Neural progenitor cell (in vitro differentiated cells): ENCODE results near the gene NBEA. TPM values are rescaled to one million over a fixed set of nuclear protein-coding genes. Genes with fewer than 3 reads are reported as not detected.

Source experiments
- DNase-seq: peaks from one replicate; pipeline ENCODE4 v3.0.0-alpha.2; 2016; ENCODE audit warnings: low spot score
- H2AFZ ChIP-seq: fragments of 200-600 bp; sonication (generic); replicated peaks from 2 replicates; pipeline ENCODE4 v1.6.1; 2016; ENCODE audit warnings: antibody characterized with exemption
- H3F3A ChIP-seq: fragments of 200-600 bp; sonication (generic); 2 replicates; pipeline ENCODE4 v1.6.1; 2016; ENCODE audit warnings: antibody characterized with exemption, low read depth
- H3K27ac ChIP-seq: fragments of 200-600 bp; sonication (generic); 2 replicates; pipeline ENCODE4 v1.5.1; 2016; ENCODE audit warnings: mild to moderate bottlenecking
- H3K27me3 ChIP-seq: fragments of 200-600 bp; sonication (generic); 2 replicates; pipeline ENCODE4 v1.6.1; 2016; ENCODE audit warnings: mild to moderate bottlenecking, moderate library complexity
- H3K36me3 ChIP-seq: fragments of 200-600 bp; sonication (generic); 2 replicates; pipeline ENCODE4 v1.5.1; 2016
- H3K4me1 ChIP-seq: fragments of 200-600 bp; sonication (generic); 2 replicates; pipeline ENCODE4 v1.6.1; 2016; ENCODE audit warnings: mixed run types
- H3K4me2 ChIP-seq: fragments of 200-600 bp; sonication (generic); 2 replicates; pipeline ENCODE4 v1.6.1; 2016
- H3K4me3 ChIP-seq: fragments of 200-600 bp; sonication (generic); 2 replicates; pipeline ENCODE4 v1.5.1; 2016
- H3K79me2 ChIP-seq: fragments of 200-600 bp; sonication (generic); 2 replicates; pipeline ENCODE4 v1.6.1; 2016; ENCODE audit warnings: low read depth
- H3K9ac ChIP-seq: fragments of 200-600 bp; sonication (generic); 2 replicates; pipeline ENCODE4 v1.6.1; 2016
- H3K9me3 ChIP-seq: fragments of 200-600 bp; sonication (generic); 2 replicates; pipeline ENCODE4 v1.5.1; 2016; ENCODE audit warnings: low read depth
- H4K20me1 ChIP-seq: fragments of 200-600 bp; sonication (generic); 2 replicates; pipeline ENCODE4 v1.6.1; 2016; ENCODE audit warnings: low read depth
- H3K27ac Mint-ChIP-seq: 3 replicates; pipeline ENCODE4 v1.8.0; 2021; ENCODE audit warnings: mixed read lengths
- H3K27me3 Mint-ChIP-seq: 2 replicates; pipeline ENCODE4 v1.8.0; 2022; ENCODE audit warnings: low read depth, mild to moderate bottlenecking, inconsistent platforms, moderate library complexity, mixed read lengths; ENCODE audit not compliant: insufficient read depth
- H3K36me3 Mint-ChIP-seq: 3 replicates; pipeline ENCODE4 v1.8.0; 2021; ENCODE audit warnings: mixed read lengths
- H3K4me1 Mint-ChIP-seq: 3 replicates; pipeline ENCODE4 v1.8.0; 2021; ENCODE audit warnings: mixed read lengths
- H3K4me3 Mint-ChIP-seq: 3 replicates; pipeline ENCODE4 v1.8.0; 2021; ENCODE audit warnings: mild to moderate bottlenecking, moderate library complexity, mixed read lengths
- H3K9me3 Mint-ChIP-seq: 3 replicates; pipeline ENCODE4 v1.8.0; 2020; ENCODE audit warnings: mixed read lengths
- EZH2 ChIP-seq: fragments of 200-600 bp; sonication (generic); IDR thresholded peaks from 2 replicates; pipeline ENCODE4 v1.6.1; 2017; ENCODE audit warnings: antibody characterized with exemption, mild to moderate bottlenecking, moderate library complexity
- EZH2phosphoT487 ChIP-seq: fragments of 200-600 bp; sonication (generic); IDR thresholded peaks from 2 replicates; pipeline ENCODE4 v1.6.1; 2017; ENCODE audit warnings: antibody characterized with exemption
- total RNA-seq: library from RNA; depleted of rRNA; stranded (reverse); fragments of >200 nt; gene quantifications from 2 replicates; pipeline ENCODE4 v1.2.3, GENCODE V29; 2015; ENCODE audit warnings: low replicate concordance
- TF ChIP-seq, protein P1 (sequence below): fragments of 200-600 bp; sonication (generic); IDR thresholded peaks from 2 replicates; pipeline ENCODE4 v1.5.1; 2017; ENCODE audit warnings: antibody characterized with exemption, mild to moderate bottlenecking

NBEA gene
- total RNA-seq, 1 donor from 2014 or later = 31.0 TPM

DNA sequence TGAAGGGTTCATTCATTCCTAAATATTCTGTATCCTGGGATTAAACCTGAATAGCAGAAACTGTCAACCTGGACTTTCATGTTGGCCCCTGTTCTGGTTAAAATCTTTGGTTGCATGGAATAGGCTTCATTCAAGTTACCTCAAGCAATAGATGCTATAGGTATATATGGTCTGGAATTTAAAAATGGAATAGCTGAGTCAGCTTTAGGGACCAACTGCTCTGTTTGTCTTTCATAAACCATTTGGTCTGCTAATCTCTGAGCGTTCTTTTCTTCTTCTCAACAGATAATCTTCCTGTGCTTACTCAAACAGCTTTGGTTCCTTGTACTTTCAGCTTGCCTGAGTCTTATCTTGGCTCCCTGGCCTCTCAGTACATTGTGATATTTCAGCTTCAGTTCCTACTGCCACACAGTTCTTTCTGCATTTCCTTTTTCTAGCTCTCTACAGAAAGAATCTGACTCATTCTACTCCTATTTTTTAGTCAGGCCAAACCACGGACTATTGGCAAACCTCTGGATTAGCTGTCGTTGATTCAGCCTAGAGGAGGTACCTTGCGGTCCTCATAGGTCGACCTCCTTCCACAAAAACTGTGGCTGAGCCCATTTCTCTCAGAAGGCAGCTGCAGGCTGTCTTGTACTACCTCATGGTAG lies 570.3 kb downstream of the NBEA start:
- Histone ChIP-seq H3K27me3 (no peaks in the 10 kb centered on the region), H3F3A (peaks cover 4% of the 10 kb centered on the region), H3K79me2 (no peaks in the 10 kb centered on the region), H3K27ac (peak overlapping the region; percentile 70), H2AFZ (no peak overlapping the region), H3K9ac (no peak overlapping the region), H3K4me2 (peak overlapping the region; percentile 19), H3K4me3 (no peak overlapping the region), H3K36me3 (no peaks in the 10 kb centered on the region), H4K20me1 (no peaks in the 10 kb centered on the region), H3K9me3 (no peaks in the 10 kb centered on the region), H3K4me1 (peaks cover 24% of the 10 kb centered on the region)
- no peak overlapping the region for H3K4me3 Mint-ChIP-seq
- no peak for DNase-seq
- H3K9me3 Mint-ChIP-seq = no peaks in the 10 kb centered on the region
- H3K27me3 Mint-ChIP-seq = no peaks in the 10 kb centered on the region
- H3K36me3 Mint-ChIP-seq = no peaks in the 10 kb centered on the region
- TF ChIP-seq, protein P1, sequence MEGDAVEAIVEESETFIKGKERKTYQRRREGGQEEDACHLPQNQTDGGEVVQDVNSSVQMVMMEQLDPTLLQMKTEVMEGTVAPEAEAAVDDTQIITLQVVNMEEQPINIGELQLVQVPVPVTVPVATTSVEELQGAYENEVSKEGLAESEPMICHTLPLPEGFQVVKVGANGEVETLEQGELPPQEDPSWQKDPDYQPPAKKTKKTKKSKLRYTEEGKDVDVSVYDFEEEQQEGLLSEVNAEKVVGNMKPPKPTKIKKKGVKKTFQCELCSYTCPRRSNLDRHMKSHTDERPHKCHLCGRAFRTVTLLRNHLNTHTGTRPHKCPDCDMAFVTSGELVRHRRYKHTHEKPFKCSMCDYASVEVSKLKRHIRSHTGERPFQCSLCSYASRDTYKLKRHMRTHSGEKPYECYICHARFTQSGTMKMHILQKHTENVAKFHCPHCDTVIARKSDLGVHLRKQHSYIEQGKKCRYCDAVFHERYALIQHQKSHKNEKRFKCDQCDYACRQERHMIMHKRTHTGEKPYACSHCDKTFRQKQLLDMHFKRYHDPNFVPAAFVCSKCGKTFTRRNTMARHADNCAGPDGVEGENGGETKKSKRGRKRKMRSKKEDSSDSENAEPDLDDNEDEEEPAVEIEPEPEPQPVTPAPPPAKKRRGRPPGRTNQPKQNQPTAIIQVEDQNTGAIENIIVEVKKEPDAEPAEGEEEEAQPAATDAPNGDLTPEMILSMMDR = no peak
- TF ChIP-seq EZH2 (no peak), EZH2phosphoT487 (no peak)
- no peak overlapping the region for H3K27ac Mint-ChIP-seq
- no peaks in the 10 kb centered on the region for H3K4me1 Mint-ChIP-seq

DNA sequence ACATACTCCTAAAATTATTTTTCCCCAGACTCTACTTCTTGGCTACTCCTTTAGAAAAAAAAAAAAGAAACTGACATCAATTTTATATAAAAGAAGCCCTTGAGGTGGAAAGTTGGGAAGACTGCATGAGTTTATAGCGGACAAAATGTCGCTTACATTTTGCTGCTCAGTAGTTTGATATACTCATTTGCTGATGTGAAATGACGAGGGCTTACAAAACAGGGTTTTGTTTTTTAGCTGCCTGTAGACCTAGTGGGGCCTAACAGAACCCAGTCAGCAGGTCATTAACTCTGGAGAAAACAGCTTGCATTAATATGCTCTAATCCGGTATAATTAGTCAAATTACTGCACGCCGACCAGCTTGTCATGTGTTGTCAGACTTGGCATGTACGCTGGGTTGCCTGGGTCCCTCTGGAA lies 572.0 kb downstream of the NBEA start:
- peak; percentile 8 for DNase-seq
- H3K36me3 ChIP-seq = no peaks in the 10 kb centered on the region
- no peaks in the 10 kb centered on the region for H3K9me3 ChIP-seq
- H3K27ac ChIP-seq = no peak overlapping the region
- H3K79me2 ChIP-seq = no peaks in the 10 kb centered on the region
- Mint-ChIP-seq H3K36me3 (no peaks in the 10 kb centered on the region), H3K4me3 (no peak overlapping the region), H3K27me3 (no peaks in the 10 kb centered on the region), H3K4me1 (no peaks in the 10 kb centered on the region), H3K9me3 (no peaks in the 10 kb centered on the region), H3K27ac (no peak overlapping the region)
- no peak overlapping the region for H3K9ac ChIP-seq
- H4K20me1 ChIP-seq = no peaks in the 10 kb centered on the region
- H3K27me3 ChIP-seq = no peaks in the 10 kb centered on the region
- H3F3A ChIP-seq = peaks cover 4% of the 10 kb centered on the region
- no peak overlapping the region for H2AFZ ChIP-seq
- TF ChIP-seq EZH2phosphoT487 = no peak
- no peak for TF ChIP-seq EZH2
- TF ChIP-seq, protein P1 = no peak
- no peak overlapping the region for H3K4me3 ChIP-seq
- no peak overlapping the region for H3K4me2 ChIP-seq
- H3K4me1 ChIP-seq = peaks cover 24% of the 10 kb centered on the region

DNA sequence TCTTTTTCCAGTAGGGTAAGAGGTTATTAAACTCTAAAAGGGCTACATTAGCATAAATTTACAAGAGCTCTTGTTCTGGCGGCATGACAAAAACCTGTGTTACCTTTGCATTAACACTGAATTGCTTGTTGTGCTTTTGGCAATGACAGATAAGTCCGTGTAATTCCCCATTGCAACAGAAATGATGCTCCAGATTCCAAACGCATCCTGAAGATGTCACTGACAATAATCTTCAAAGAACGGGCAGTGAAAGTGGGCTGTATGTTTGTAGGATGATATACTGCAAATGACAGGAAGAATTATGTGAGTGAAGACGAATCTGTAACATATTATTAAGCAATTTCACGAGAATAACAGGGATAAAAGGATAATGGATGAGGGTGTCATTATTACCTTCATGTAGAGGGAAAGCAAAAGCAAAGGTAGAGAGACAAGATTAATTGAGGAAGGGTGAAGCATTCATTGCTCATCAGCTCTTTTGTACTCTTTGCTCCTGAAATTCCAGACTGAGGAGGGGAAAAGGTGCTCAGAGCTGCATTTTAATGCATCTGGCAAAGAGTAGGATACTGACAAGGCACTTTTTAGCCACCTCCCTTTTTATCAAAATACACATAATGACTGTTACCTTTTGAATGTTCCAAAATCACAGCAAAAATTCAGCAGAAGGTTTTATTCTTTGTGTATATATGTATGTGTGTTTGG lies 572.9 kb downstream of the NBEA start:
- DNase-seq = no peak
- Mint-ChIP-seq H3K27ac (no peak overlapping the region), H3K4me3 (no peak overlapping the region), H3K9me3 (no peaks in the 10 kb centered on the region), H3K36me3 (no peaks in the 10 kb centered on the region), H3K4me1 (no peaks in the 10 kb centered on the region), H3K27me3 (no peaks in the 10 kb centered on the region)
- no peaks in the 10 kb centered on the region for H3K36me3 ChIP-seq
- H3K4me3 ChIP-seq = no peak overlapping the region
- H3K4me1 ChIP-seq = peaks cover 24% of the 10 kb centered on the region
- H3K9ac ChIP-seq = no peak overlapping the region
- no peak overlapping the region for H3K27ac ChIP-seq
- TF ChIP-seq, protein P1 = no peak
- no peak for TF ChIP-seq EZH2
- TF ChIP-seq EZH2phosphoT487 = no peak
- H3K27me3 ChIP-seq = no peaks in the 10 kb centered on the region
- no peak overlapping the region for H3K4me2 ChIP-seq
- H2AFZ ChIP-seq = no peak overlapping the region
- H4K20me1 ChIP-seq = no peaks in the 10 kb centered on the region
- no peaks in the 10 kb centered on the region for H3K9me3 ChIP-seq
- H3F3A ChIP-seq = peaks cover 4% of the 10 kb centered on the region
- no peaks in the 10 kb centered on the region for H3K79me2 ChIP-seq
